ENCODE results near the gene BLM.

- TF ChIP-seq CTCF (IDR thresholded peaks at IDR 0.05) (no peak), POLR2A (IDR thresholded peaks at IDR 0.05) (no peak)
Observed at GRCh38 chr15:90677807-90678790, 39.0 kb upstream of the BLM start.
